Astrocyte (in vitro differentiated cells and primary cell): ENCODE data around the gene CEMP1.
"Not testable (repeated sequence)": the region's sequence is repeated elsewhere in the genome, so short reads cannot be mapped to it uniquely, and the experiment has no call there.

ENCODE experiments used
- CTCF ChIP-seq: IDR thresholded peaks from 2 replicates; pipeline ENCODE4 v1.5.1; 2011; ENCODE audit warnings: low read depth, mild to moderate bottlenecking, inconsistent platforms, low read length, moderate library complexity; ENCODE audit not compliant: insufficient read depth
- EZH2 ChIP-seq: IDR thresholded peaks from 2 replicates; pipeline ENCODE4 v1.6.1; 2012; ENCODE audit warnings: mild to moderate bottlenecking, low read length, inconsistent platforms; ENCODE audit not compliant: insufficient read depth

GRCh38 chr16:2541409-2541808, 10.2 kb upstream of the CEMP1 start:
- TF ChIP-seq CTCF, EZH2: not testable (repeated sequence)
